AG04449 (cell line): ENCODE measurements around the gene TFEB.

ENCODE experiments used
- CTCF ChIA-PET: fragments of 350-600 bp; formaldehyde crosslinking; extraction: SDS; loops from one replicate; lab custom pipeline; 2021; ENCODE audit warnings: antibody characterized with exemption; lab: Yijun Ruan, JAX
- POLR2A ChIA-PET: fragments of 400-600, 350-600 bp; formaldehyde crosslinking; extraction: SDS; loops from one replicate; lab custom pipeline; 2020; ENCODE audit warnings: antibody characterized with exemption, inconsistent platforms; lab: Yijun Ruan, JAX
- DNase-seq: peaks from one replicate; pipeline ENCODE4 v3.0.0-alpha.2; 2010; ENCODE audit warnings: low read depth, low spot score
- H3K4me3 ChIP-seq: 2 replicates; pipeline ENCODE4 v1.5.1; 2011; ENCODE audit warnings: low read depth, mild to moderate bottlenecking, control low read depth, low read length
- CTCF ChIP-seq: IDR thresholded peaks from one replicate; pipeline ENCODE4 v1.5.1; 2011; ENCODE audit warnings: mild to moderate bottlenecking, moderate library complexity, low read length, control low read depth, inconsistent platforms; ENCODE audit not compliant: insufficient read depth; ENCODE audit errors: missing control alignments

The TFEB gene

GRCh38 chr6:41680182-41680965 is 55.0 kb downstream of the TFEB start:
- ChIA-PET CTCF (interaction anchor here (0.8 to 6.2 kb wide), 15 partner anchors 9 to 315 kb away, joined by 3 to 137 read pairs (median 9); partner anchors contain the start of gene TOMM6), POLR2A (interaction anchor here (0.7 to 1.0 kb wide), 2 partner anchors 71 to 78 kb away, joined by 4 to 5 read pairs; no protein-coding TSS in a partner anchor)
- TF ChIP-seq CTCF, result no peak

GRCh38 chr6:41679696-41680095 is 55.7 kb downstream of the TFEB start:
- H3K4me3 ChIP-seq, result no peak overlapping the region
- ChIA-PET CTCF (interaction anchor here (0.8 to 6.2 kb wide), 16 partner anchors 9 to 374 kb away, joined by 3 to 137 read pairs (median 8); partner anchors contain the start of gene TOMM6), POLR2A (interaction anchor here (0.8 to 1.0 kb wide), 2 partner anchors 65 to 77 kb away, joined by 4 read pairs; no protein-coding TSS in a partner anchor)
- no peak for TF ChIP-seq CTCF
- no peak for DNase-seq

More at GRCh38 chr6:41680182-41680965, 55.0 kb downstream of the TFEB start:
- H3K4me3 ChIP-seq, result no peak overlapping the region
- DNase-seq, result no peak

- ChIA-PET CTCF (interaction anchor here (0.8 to 6.2 kb wide), 14 partner anchors 14 to 313 kb away, joined by 3 to 137 read pairs (median 5); no protein-coding TSS in a partner anchor), POLR2A (interaction anchor here (0.8 kb wide), 1 partner anchor 64 kb away, joined by 4 read pairs; no protein-coding TSS in a partner anchor)
- TF ChIP-seq CTCF, result no peak
- no peak for DNase-seq
- H3K4me3 ChIP-seq, result no peak overlapping the region
These were observed 56.8 kb downstream of the TFEB start for GRCh38 chr6:41678511-41679084.

GRCh38 chr6:41677124-41677921 is 58.1 kb downstream of the TFEB start:
- ChIA-PET CTCF (interaction anchor here (1.2 to 6.2 kb wide), 6 partner anchors 12 to 309 kb away, joined by 3 to 123 read pairs (median 9); no protein-coding TSS in a partner anchor), POLR2A (no interaction called here)
- TF ChIP-seq CTCF, result no peak
- no peak overlapping the region for H3K4me3 ChIP-seq
- DNase-seq, result no peak

- ChIA-PET CTCF (interaction anchor here (1.2 to 6.2 kb wide), 3 partner anchors 13 to 308 kb away, joined by 3 to 123 read pairs (median 7); no protein-coding TSS in a partner anchor), POLR2A (no interaction called here)
- no peak for TF ChIP-seq CTCF
- no peak overlapping the region for H3K4me3 ChIP-seq
- no peak for DNase-seq
These were observed 59.0 kb downstream of the TFEB start for GRCh38 chr6:41676431-41676830.
